GM23248 (cell line): ENCODE data around the gene RHOJ. TPM values are rescaled to one million over a fixed set of nuclear protein-coding genes. Genes with fewer than 3 reads are reported as not detected.

Source experiments
- DNase-seq: peaks from one replicate; pipeline ENCODE4 v3.0.0-alpha.2; 2015
- H2AFZ ChIP-seq: fragments of 200-600 bp; sonication (generic); 2 replicates; pipeline ENCODE4 v1.6.1; 2016; ENCODE audit warnings: antibody characterized with exemption
- H3F3A ChIP-seq: fragments of 200-600 bp; sonication (generic); 2 replicates; pipeline ENCODE4 v1.6.1; 2016; ENCODE audit warnings: mild to moderate bottlenecking, antibody characterized with exemption, mixed run types; ENCODE audit not compliant: insufficient read depth
- H3K27ac ChIP-seq: fragments of 200-600 bp; sonication (generic); 2 replicates; pipeline ENCODE4 v1.5.1; 2016; ENCODE audit warnings: mild to moderate bottlenecking
- H3K27me3 ChIP-seq: fragments of 200-600 bp; sonication (generic); replicated peaks from 2 replicates; pipeline ENCODE4 v1.6.1; 2016; ENCODE audit warnings: mild to moderate bottlenecking; ENCODE audit not compliant: insufficient read depth
- H3K36me3 ChIP-seq: fragments of 200-600 bp; sonication (generic); 2 replicates; pipeline ENCODE4 v1.6.1; 2016; ENCODE audit warnings: low read depth, mild to moderate bottlenecking
- H3K4me1 ChIP-seq: fragments of 200-600 bp; sonication (generic); 2 replicates; pipeline ENCODE4 v1.6.1; 2016; ENCODE audit warnings: mild to moderate bottlenecking; ENCODE audit not compliant: insufficient read depth
- H3K4me2 ChIP-seq: fragments of 200-600 bp; sonication (generic); one replicate; pipeline ENCODE4 v1.6.1; 2016; ENCODE audit warnings: mild to moderate bottlenecking; ENCODE audit not compliant: unreplicated experiment
- H3K4me3 ChIP-seq: fragments of 200-600 bp; sonication (generic); 2 replicates; pipeline ENCODE4 v1.5.1; 2016; ENCODE audit warnings: mild to moderate bottlenecking
- H3K79me2 ChIP-seq: fragments of 200-600 bp; sonication (generic); 2 replicates; pipeline ENCODE4 v1.6.1; 2016; ENCODE audit warnings: mild to moderate bottlenecking; ENCODE audit not compliant: insufficient read depth
- H3K9ac ChIP-seq: fragments of 200-600 bp; sonication (generic); 2 replicates; pipeline ENCODE4 v1.6.1; 2016; ENCODE audit warnings: mild to moderate bottlenecking
- H3K9me2 ChIP-seq: fragments of 200-600 bp; sonication (generic); 2 replicates; pipeline ENCODE4 v1.6.1; 2016; ENCODE audit warnings: mixed run types, mild to moderate bottlenecking, moderate library complexity; ENCODE audit not compliant: insufficient read depth
- H3K9me3 ChIP-seq: fragments of 200-600 bp; sonication (generic); one replicate; pipeline ENCODE4 v1.6.1; 2017; ENCODE audit warnings: low read depth
- H4K20me1 ChIP-seq: fragments of 200-600 bp; sonication (generic); 2 replicates; pipeline ENCODE4 v1.6.0; 2016; ENCODE audit not compliant: insufficient read depth
- EZH2 ChIP-seq: fragments of 200-600 bp; sonication (generic); IDR thresholded peaks from 2 replicates; pipeline ENCODE4 v1.6.1; 2018; ENCODE audit warnings: antibody characterized with exemption, mild to moderate bottlenecking; ENCODE audit not compliant: insufficient read depth, poor library complexity, severe bottlenecking
- EZH2phosphoT487 ChIP-seq: fragments of 200-600 bp; sonication (generic); IDR thresholded peaks from 2 replicates; pipeline ENCODE4 v1.6.1; 2018; ENCODE audit warnings: antibody characterized with exemption, moderate library complexity, mild to moderate bottlenecking, low read depth; ENCODE audit not compliant: insufficient read depth
- WGBS, 2 experiments: methylation state at CpG; one replicate each; pipeline ENCODE4 v1.1.6; 2015 to 2017; ENCODE audit warnings: low lambda C conversion rate in 2 of 2, low coverage in 1 of 2; ENCODE audit errors: missing lambda C conversion rate in 2 of 2; 5-methylcytosine and 5-hydroxymethylcytosine counted together
- in situ Hi-C: fragments of 300-500 bp; cut with MboI; formaldehyde crosslinking; loops from 2 replicates; pipeline ENCODE4 v1.15.0; 2020
- polyA plus RNA-seq: library from polyadenylated mRNA; unstranded; fragments of >200 nt; fragmentation: Nextera tagmentation; extraction: Ambion mirVana; gene quantifications from 2 replicates; pipeline ENCODE4 v1.2.1, GENCODE V29; 2016
- total RNA-seq: library from RNA; depleted of rRNA; stranded (reverse); fragments of >200 nt; shearing (Covaris generic); gene quantifications from 2 replicates; pipeline ENCODE4 v1.2.3, GENCODE V29; 2014

RHOJ gene
- total and polyA plus RNA-seq, 2 experiments from 2014 or later: 1.2 to 2.2 TPM

- Histone ChIP-seq H3K79me2 (no peaks in the 10 kb centered on the region), H3K9me2 (no peaks in the 10 kb centered on the region), H4K20me1 (no peaks in the 10 kb centered on the region), H2AFZ (no peak overlapping the region), H3K4me1 (no peaks in the 10 kb centered on the region), H3K27ac (no peak overlapping the region), H3K36me3 (no peaks in the 10 kb centered on the region), H3F3A (no peaks in the 10 kb centered on the region), H3K4me3 (no peak overlapping the region), H3K4me2 (no peak overlapping the region), H3K9me3 (no peaks in the 10 kb centered on the region), H3K27me3 (no peaks in the 10 kb centered on the region), H3K9ac (no peak overlapping the region)
- in situ Hi-C loops: no loop called here
- 37 to 41% methylated on average over 4 of the region's 4 CpGs for WGBS, 2 experiments
- TF ChIP-seq EZH2phosphoT487: no peak
- TF ChIP-seq EZH2: no peak
- DNase-seq: no peak
These were observed 20.0 kb downstream of the RHOJ start for GRCh38 chr14:63224196-63224595.

GRCh38 chr14:63228217-63228616 lies 24.0 kb downstream of the RHOJ start:
- no peak overlapping the region for H3K27ac ChIP-seq
- no peaks in the 10 kb centered on the region for H3K27me3 ChIP-seq
- H3K4me3 ChIP-seq: no peak overlapping the region
- H3K9me3 ChIP-seq: no peaks in the 10 kb centered on the region
- DNase-seq: no peak
- no peak overlapping the region for H3K4me2 ChIP-seq
- WGBS, 2 experiments: 45 to 48% methylated on average over 2 of the region's 2 CpGs
- TF ChIP-seq EZH2 (no peak), EZH2phosphoT487 (no peak)
- no peaks in the 10 kb centered on the region for H3K36me3 ChIP-seq
- H4K20me1 ChIP-seq: no peaks in the 10 kb centered on the region
- in situ Hi-C loops: no loop called here
- no peaks in the 10 kb centered on the region for H3K4me1 ChIP-seq
- no peaks in the 10 kb centered on the region for H3K79me2 ChIP-seq
- no peaks in the 10 kb centered on the region for H3F3A ChIP-seq
- H3K9ac ChIP-seq: no peak overlapping the region
- H2AFZ ChIP-seq: no peak overlapping the region
- no peaks in the 10 kb centered on the region for H3K9me2 ChIP-seq

DNA sequence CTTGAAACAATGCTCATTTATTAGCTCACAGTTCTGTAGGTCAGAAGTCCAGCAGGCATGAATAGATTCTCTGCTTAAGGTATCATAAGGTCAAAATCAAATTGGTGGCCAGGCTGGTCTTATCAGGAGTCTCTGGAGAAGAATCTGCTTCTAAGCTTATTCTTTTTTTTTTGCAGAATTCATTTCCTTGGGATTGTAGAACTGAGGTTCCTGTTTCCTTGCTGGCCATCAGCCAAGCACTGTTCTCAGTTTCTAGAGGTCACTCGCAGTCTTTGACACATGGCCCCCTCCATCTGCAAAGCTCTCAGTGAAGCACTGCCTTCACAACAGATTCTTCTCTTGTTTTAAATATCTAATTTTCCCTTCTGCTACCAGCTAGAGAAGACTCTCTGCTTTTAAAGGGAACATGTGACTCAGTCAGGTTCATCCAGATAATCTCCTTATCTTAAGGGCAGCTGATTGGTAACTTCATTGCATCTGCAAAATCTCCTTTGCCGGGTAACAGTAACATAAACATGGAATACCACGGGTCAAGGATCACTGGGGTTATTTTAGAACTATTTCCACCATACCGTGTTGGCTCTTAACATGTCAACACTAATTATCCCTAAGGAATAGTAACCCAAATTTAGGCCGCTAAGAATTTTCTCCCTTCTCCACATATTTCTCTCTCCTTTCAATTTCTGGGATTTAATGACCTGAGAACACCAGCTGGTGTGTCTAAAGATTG lies 25.3 kb downstream of the RHOJ start:
- no peaks in the 10 kb centered on the region for H3F3A ChIP-seq
- H3K9me2 ChIP-seq: no peaks in the 10 kb centered on the region
- DNase-seq: no peak
- H3K4me2 ChIP-seq: no peak overlapping the region
- H4K20me1 ChIP-seq: no peaks in the 10 kb centered on the region
- no peaks in the 10 kb centered on the region for H3K4me1 ChIP-seq
- H2AFZ ChIP-seq: no peak overlapping the region
- no peak overlapping the region for H3K4me3 ChIP-seq
- in situ Hi-C loops: no loop called here
- 63 to 64% methylated on average over 5 of the region's 5 CpGs for WGBS, 2 experiments
- H3K79me2 ChIP-seq: no peaks in the 10 kb centered on the region
- no peaks in the 10 kb centered on the region for H3K27me3 ChIP-seq
- H3K36me3 ChIP-seq: no peaks in the 10 kb centered on the region
- no peak overlapping the region for H3K9ac ChIP-seq
- TF ChIP-seq EZH2phosphoT487 (no peak), EZH2 (no peak)
- no peak overlapping the region for H3K27ac ChIP-seq
- H3K9me3 ChIP-seq: no peaks in the 10 kb centered on the region

DNA sequence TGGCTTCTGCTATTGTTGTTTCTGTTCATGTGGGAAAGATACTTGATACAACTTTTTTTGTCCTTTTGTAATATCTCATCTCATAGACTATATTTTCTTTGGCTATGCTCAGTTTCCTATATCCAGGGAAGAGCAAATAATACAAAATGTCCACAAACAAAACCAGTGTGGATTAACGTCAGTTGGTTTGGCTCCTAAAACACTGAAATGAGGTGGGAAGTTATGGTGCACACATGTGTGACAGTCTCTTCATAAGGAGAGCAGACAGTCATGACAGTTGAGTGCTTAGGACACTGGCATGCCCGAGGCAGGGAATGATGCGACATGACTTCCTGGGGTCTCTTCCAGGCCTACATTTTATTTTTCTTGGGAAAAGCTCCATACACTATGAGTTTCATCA lies 27.5 kb downstream of the RHOJ start:
- WGBS, 2 experiments: 32 to 42% methylated on average over 3 of the region's 3 CpGs
- H3K9me3 ChIP-seq: no peaks in the 10 kb centered on the region
- H3F3A ChIP-seq: no peaks in the 10 kb centered on the region
- no peak overlapping the region for H3K4me3 ChIP-seq
- no peaks in the 10 kb centered on the region for H3K79me2 ChIP-seq
- H3K4me1 ChIP-seq: no peaks in the 10 kb centered on the region
- no peaks in the 10 kb centered on the region for H3K36me3 ChIP-seq
- H2AFZ ChIP-seq: no peak overlapping the region
- no peaks in the 10 kb centered on the region for H4K20me1 ChIP-seq
- in situ Hi-C loops: no loop called here
- TF ChIP-seq EZH2phosphoT487 (no peak), EZH2 (no peak)
- no peak for DNase-seq
- no peak overlapping the region for H3K4me2 ChIP-seq
- no peaks in the 10 kb centered on the region for H3K27me3 ChIP-seq
- no peaks in the 10 kb centered on the region for H3K9me2 ChIP-seq
- no peak overlapping the region for H3K9ac ChIP-seq
- no peak overlapping the region for H3K27ac ChIP-seq

DNA sequence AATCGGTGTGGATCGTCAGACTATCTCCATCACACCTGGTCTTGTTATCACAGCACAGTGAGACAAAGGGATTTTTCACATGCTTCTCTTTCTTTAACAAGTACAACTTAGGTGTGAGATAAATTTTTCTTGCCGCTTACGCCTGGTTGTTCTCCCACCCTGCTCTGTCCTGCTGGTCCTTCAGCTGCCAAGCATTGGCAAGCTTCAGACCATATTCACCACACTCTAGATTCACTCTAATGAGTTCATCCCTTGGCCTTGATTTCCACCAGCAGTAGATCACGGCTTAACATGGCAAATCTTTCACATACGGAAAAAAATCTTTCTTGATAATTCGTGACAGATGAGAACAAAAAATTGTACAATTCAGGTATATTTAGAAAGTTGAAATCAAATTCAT lies 33.5 kb downstream of the RHOJ start:
- H3K36me3 ChIP-seq: no peaks in the 10 kb centered on the region
- H3K4me1 ChIP-seq: no peaks in the 10 kb centered on the region
- no peaks in the 10 kb centered on the region for H3K27me3 ChIP-seq
- no peak overlapping the region for H3K27ac ChIP-seq
- no peaks in the 10 kb centered on the region for H3K9me2 ChIP-seq
- no peak overlapping the region for H3K9ac ChIP-seq
- no peaks in the 10 kb centered on the region for H3F3A ChIP-seq
- H3K9me3 ChIP-seq: no peaks in the 10 kb centered on the region
- TF ChIP-seq EZH2: no peak
- peak overlapping the region; percentile 38 for H3K4me2 ChIP-seq
- DNase-seq: no peak
- 38 to 44% methylated on average over 7 of the region's 7 CpGs for WGBS, 2 experiments
- in situ Hi-C loops: no loop called here
- H3K4me3 ChIP-seq: no peak overlapping the region
- no peaks in the 10 kb centered on the region for H4K20me1 ChIP-seq
- H2AFZ ChIP-seq: peak overlapping the region; percentile 19; the same call in 1 of the 2 replicates
- H3K79me2 ChIP-seq: no peaks in the 10 kb centered on the region
